Adrenal gland (tissue), 5 donors: Measurements from ENCODE around the gene HTR3C.

Experiments
- POLR2A ChIP-seq, 2 donors: fragments of 450-650 bp; IDR thresholded peaks; one replicate each; pipeline ENCODE4 v1.6.1; 2017; ENCODE audit warnings: antibody characterized with exemption in 2 of 2, mild to moderate bottlenecking in 2 of 2, moderate library complexity in 1 of 2
- TF ChIP-seq, protein P1 (sequence below), 6 experiments: fragments of 450-650 bp in 4 of 6; fragments of 200-600 bp in 2 of 6; sonication (generic) in 1 of 6; IDR thresholded peaks; 1 replicate in 5 of 6; 2 replicates in 1 of 6; pipeline versions ENCODE4 v1.5.1 to v1.8.0; 2016 to 2021; ENCODE audit warnings: antibody characterized with exemption in 6 of 6, mild to moderate bottlenecking in 2 of 6, moderate library complexity in 1 of 6
- donor health status: DM: no; HTN: no; CAD: no.

DNA sequence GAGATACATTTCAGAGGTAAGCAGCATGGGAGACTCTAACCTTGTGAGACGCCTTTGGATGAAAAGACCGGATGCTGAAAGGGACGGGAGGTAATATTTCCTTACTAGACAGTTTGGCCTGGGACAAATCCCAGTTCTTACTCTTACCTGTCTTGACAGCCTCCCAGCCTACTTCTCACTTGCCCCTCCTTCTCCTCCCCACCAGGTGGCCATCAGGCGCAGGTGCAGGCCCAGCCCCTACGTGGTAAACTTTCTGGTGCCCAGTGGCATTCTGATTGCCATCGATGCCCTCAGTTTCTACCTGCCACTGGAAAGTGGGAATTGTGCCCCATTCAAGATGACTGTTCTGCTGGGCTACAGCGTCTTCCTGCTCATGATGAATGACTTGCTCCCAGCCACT lies 15.0 kb upstream of the HTR3C start:
- TF ChIP-seq POLR2A (IDR thresholded peaks at IDR 0.05) = no peak
- TF ChIP-seq, protein P1, sequence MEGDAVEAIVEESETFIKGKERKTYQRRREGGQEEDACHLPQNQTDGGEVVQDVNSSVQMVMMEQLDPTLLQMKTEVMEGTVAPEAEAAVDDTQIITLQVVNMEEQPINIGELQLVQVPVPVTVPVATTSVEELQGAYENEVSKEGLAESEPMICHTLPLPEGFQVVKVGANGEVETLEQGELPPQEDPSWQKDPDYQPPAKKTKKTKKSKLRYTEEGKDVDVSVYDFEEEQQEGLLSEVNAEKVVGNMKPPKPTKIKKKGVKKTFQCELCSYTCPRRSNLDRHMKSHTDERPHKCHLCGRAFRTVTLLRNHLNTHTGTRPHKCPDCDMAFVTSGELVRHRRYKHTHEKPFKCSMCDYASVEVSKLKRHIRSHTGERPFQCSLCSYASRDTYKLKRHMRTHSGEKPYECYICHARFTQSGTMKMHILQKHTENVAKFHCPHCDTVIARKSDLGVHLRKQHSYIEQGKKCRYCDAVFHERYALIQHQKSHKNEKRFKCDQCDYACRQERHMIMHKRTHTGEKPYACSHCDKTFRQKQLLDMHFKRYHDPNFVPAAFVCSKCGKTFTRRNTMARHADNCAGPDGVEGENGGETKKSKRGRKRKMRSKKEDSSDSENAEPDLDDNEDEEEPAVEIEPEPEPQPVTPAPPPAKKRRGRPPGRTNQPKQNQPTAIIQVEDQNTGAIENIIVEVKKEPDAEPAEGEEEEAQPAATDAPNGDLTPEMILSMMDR (IDR thresholded peaks at IDR 0.05) = no peak
